ENCODE data around the gene SMC6. TPM values are rescaled to one million over a fixed set of nuclear protein-coding genes. Genes with fewer than 3 reads are reported as not detected.

The SMC6 gene
- total and polyA plus RNA-seq, 4 donors = 6.9 to 34.8 (median 10.6) TPM

- TF ChIP-seq CTCF (IDR thresholded peaks at IDR 0.05; ENCODE audit: control extremely low read depth, extremely low read depth) = no peak
- DNase-seq = no peak
- H3K36me3 ChIP-seq (ENCODE audit: control insufficient read depth in 4 of 4, insufficient read depth in 4 of 4, low read length in 4 of 4) = no peaks in the 10 kb centered on the region
- no peak for ATAC-seq (ENCODE audit: insufficient read depth, low FRiP score)
- H3K9me3 ChIP-seq (ENCODE audit: control insufficient read depth in 4 of 4, insufficient read depth in 3 of 4, low read length in 3 of 4) = peaks cover 0 to 2% (median 0%) of the 10 kb centered on the region in 4 donors
- no peak overlapping the region for H3K4me3 ChIP-seq
- no peaks in the 10 kb centered on the region for H3K27me3 ChIP-seq (ENCODE audit: control insufficient read depth in 3 of 3, insufficient read depth in 3 of 3, low read length in 2 of 3)
- H3K27ac ChIP-seq (ENCODE audit: low read depth in 1 of 2, low read length in 1 of 2) = no peak overlapping the region
- H3K4me1 ChIP-seq (ENCODE audit: control insufficient read depth in 5 of 5, insufficient read depth in 5 of 5, low read length in 5 of 5) = no peaks in the 10 kb centered on the region
- 73 to 89% methylated on average over 4 of the region's 4 CpGs for whole genome bisulfite sequencing, 2 donors
- H3K9ac ChIP-seq (ENCODE audit: insufficient read depth in 1 of 2, low read length in 2 of 2) = no peak overlapping the region
Measured at GRCh38 chr2:17634997-17635396, 118.6 kb downstream of the SMC6 start.

DNA sequence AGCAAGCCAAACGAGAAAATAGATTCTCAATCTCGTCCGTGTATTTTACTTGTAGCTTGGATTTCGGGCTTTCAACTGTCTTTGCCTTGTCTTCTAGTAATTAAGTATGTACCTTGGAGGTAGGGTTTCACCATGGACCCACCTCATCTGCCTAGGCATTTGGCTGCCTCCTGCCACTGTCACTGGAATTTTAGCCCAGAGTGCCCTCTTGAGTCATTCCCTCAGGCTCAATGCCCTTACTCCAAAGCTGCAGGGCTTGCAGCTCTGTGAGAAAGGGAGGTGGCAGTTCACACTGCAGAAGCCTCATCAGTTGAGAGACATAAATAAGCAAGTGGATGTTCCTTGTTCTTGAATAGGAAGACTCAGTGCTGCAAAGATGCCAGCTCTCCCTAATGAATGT lies 123.5 kb downstream of the SMC6 start:
- no peaks in the 10 kb centered on the region for H3K36me3 ChIP-seq (ENCODE audit: control insufficient read depth in 4 of 4, insufficient read depth in 4 of 4, low read length in 4 of 4)
- H3K9me3 ChIP-seq (ENCODE audit: control insufficient read depth in 4 of 4, insufficient read depth in 3 of 4, low read length in 3 of 4) = peaks cover 0 to 6% (median 2%) of the 10 kb centered on the region in 4 donors
- H3K4me3 ChIP-seq = no peak overlapping the region
- no peak for TF ChIP-seq CTCF (IDR thresholded peaks at IDR 0.05; ENCODE audit: control extremely low read depth, extremely low read depth)
- no peak for ATAC-seq (ENCODE audit: insufficient read depth, low FRiP score)
- H3K27me3 ChIP-seq (ENCODE audit: control insufficient read depth in 3 of 3, insufficient read depth in 3 of 3, low read length in 2 of 3) = no peaks in the 10 kb centered on the region
- WGBS, 2 donors = 90 to 93% methylated on average over 4 of the region's 4 CpGs
- no peak overlapping the region for H3K9ac ChIP-seq (ENCODE audit: insufficient read depth in 1 of 2, low read length in 2 of 2)
- no peak overlapping the region for H3K27ac ChIP-seq (ENCODE audit: low read depth in 1 of 2, low read length in 1 of 2)
- no peak for DNase-seq
- no peaks in the 10 kb centered on the region for H3K4me1 ChIP-seq (ENCODE audit: control insufficient read depth in 5 of 5, insufficient read depth in 5 of 5, low read length in 5 of 5)

DNA sequence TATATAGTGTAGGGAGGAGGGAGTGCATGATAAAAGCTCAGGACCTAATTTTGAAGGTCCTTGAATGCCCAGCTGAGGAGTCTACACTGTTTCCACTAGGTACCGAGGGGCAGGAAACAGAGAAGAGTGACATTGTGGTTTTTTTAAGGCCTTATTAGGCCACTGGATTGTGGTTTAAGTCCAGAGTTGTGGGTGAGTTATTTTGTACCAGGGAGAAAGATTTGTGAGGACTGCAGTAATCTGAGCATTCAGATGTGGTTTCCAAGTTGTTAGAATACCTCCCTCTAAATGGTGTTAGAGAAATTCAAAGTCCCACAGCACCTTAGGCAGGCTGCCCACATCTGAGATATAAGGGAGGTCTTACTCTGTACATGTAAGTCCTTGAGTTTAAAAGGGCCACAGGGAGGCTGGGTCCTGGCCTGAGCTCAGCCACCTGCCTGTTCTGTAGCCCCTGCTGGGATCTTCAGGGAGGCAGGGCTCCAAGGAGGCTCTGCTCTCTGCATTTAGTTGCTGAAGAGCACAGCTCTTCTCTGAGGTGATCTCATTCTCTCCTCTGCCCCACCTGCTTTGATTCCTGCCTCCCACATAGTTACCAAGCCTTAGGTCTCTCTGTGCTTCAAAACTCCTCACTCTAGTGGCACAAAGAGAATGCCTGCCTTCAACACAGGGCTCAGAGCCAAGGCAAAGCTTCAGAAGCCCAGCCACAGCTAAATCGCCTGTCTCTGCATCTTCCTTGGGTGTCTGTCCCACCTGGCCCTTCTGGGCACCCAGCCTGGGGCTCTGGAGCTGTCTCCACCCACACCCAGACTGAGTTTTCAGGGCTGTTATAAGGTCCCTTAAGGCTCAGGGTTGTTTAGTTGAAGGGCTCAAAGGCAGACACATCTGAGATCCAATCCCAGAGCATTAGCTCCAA lies 125.0 kb downstream of the SMC6 start:
- Histone ChIP-seq H3K27me3 (ENCODE audit: control insufficient read depth in 3 of 3, insufficient read depth in 3 of 3, low read length in 2 of 3) (no peaks in the 10 kb centered on the region), H3K36me3 (ENCODE audit: control insufficient read depth in 4 of 4, insufficient read depth in 4 of 4, low read length in 4 of 4) (no peaks in the 10 kb centered on the region), H3K9ac (ENCODE audit: insufficient read depth in 1 of 2, low read length in 2 of 2) (no peak overlapping the region), H3K4me3 (no peak overlapping the region), H3K9me3 (ENCODE audit: control insufficient read depth in 4 of 4, insufficient read depth in 3 of 4, low read length in 3 of 4) (peaks cover 0 to 6% (median 2%) of the 10 kb centered on the region in 4 donors), H3K27ac (ENCODE audit: low read depth in 1 of 2, low read length in 1 of 2) (no peak overlapping the region), H3K4me1 (ENCODE audit: control insufficient read depth in 5 of 5, insufficient read depth in 5 of 5, low read length in 5 of 5) (no peaks in the 10 kb centered on the region)
- no peak for TF ChIP-seq CTCF (IDR thresholded peaks at IDR 0.05; ENCODE audit: control extremely low read depth, extremely low read depth)
- ATAC-seq (ENCODE audit: insufficient read depth, low FRiP score) (no peak), DNase-seq (no peak)
- WGBS, 2 donors = 43 to 62% methylated on average over 2 of the region's 2 CpGs
